HG03469 (cell line): ENCODE measurements around the gene CEP131.

Source experiments
- ATAC-seq: cut with Tn5 transposase; IDR thresholded peaks from one replicate; pipeline ENCODE4 v1.9.1; 2021; ENCODE audit warnings: mild to moderate bottlenecking, moderate library complexity, moderate number of reproducible peaks; ENCODE audit not compliant: unreplicated experiment

The CEP131 gene

DNA sequence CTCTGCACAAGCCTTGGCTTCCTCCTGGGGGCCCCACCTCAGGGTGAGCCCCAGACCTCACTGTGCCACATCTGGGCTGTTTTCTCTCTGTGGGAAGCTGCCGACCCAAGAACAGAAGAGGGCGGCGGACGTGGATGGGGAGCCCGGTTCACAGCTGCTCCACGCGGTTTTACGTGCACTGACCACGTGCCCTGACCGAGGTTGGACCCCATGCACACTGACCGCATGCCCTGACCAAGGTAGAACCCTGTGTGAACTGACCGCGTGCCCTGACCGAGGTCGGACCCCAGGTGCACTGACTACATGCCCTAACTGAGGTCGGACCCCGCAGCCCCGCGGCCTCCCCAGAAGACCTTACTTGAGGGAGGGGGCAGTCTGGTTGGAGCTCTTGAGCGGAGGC is 19.6 kb downstream of the CEP131 start:
- no peak for ATAC-seq

GRCh38 chr17:81202318-81202717 is 20.4 kb downstream of the CEP131 start:
- no peak for ATAC-seq

DNA sequence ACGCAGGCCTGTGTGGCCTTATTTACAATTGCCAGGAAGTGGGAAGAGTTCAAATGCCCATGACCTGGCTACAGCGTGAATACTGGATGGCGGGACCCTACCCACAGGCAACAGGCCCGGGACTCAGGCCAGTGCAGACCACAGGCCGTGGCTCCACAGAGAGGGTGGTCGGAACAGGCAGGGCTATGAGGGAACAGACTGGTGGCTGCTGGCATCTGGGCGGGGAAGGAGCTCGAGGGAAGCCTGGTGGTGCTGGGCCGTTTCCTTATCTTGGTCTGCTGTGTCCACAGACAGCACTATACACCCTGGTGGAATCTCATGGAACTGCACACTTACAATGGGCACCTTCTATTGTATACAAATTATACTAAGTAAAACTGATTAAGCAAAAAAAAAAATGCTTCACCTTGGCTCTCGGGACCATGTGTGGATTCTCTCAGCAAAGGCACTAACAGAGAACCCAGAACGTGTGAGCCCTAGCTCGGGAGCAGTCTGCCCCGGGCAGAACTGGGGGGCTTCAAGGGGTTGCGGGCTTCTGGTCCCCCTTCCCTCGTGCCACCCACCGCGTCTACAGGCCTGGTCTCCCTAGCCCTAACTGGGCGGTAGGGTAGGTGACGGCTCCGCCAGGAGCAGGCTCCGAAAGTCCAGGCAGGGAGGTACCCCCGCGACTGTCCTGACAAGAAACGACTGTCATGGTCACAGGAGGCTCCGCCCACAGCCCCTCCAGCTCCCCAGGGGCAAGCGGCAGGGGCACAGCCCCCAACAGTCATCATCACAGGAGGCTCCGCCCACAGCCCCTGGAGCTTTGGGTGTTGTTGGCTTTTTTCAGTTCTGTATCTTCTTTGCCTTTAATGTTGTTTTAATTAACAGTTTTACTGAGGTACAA is 21.8 kb downstream of the CEP131 start:
- no peak for ATAC-seq

DNA sequence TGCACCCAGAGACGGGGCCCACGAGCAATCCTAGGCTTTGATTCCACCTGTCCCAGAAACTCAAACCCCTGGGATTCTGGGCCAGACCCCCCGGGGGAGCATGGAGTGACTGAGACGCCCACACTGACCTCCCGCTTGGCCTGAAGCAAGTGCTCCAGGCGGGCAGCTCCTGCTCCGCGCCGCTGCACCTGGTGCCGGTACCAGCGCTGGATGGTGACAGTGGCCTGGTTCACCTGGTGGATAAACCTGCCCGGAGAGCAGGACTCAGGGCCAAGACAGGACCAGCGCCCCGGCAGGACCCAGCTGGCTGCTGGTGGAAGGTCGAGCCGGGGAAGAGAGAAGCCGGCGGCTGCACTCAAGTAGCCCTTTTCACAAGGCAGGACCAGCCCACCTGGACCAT is 22.6 kb downstream of the CEP131 start:
- no peak for ATAC-seq

DNA sequence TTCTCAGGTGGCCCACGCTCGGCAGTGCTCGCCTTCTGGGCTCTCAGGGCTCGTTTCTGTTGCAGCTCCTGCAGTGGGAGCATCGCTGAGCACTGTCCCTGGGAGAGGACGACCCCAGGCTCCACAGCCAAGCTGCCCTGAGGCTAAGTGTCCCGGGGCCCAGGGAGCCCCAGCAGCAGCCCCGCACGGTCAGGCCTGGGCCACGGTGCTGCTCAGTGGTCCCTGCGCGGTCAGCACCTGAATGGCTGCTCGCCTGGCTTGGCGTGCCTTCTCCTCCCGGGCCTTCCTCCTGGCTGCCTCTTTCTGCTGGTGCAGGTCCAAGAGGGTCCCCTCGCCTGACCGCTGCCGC is 23.3 kb downstream of the CEP131 start:
- ATAC-seq, result no peak

DNA sequence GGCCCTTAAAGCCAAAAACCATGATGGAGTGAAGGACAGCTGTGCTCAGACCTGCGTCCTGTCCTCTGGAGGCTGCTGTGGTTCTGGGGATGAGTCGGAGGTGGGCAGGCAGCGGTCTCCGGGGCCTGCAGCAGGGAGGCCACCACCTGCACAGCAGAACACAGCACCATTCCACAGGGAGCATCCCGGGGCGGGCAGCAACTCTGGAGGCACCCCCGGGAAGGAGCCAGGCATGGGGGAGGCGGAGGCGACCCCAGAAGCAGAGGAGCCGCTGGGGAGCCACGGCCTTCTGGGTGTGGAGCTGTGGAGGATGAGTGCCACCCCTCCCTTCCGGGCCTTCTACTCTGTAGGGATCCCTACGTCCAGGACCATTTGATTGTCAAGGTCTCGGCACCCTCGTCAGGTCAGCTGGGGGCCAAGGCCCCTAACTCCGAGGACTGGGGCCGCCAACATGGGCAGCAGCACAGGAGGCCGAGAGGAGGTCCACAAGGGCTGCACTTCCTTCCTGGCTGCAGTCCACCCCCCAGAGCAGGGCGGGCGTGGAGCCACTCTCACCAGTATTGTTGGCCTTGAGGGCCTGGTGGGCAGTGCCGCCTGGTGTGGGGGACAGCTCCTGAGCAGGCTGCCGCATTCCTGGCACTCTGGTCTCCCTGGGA is 23.8 kb downstream of the CEP131 start:
- ATAC-seq, result no peak

DNA sequence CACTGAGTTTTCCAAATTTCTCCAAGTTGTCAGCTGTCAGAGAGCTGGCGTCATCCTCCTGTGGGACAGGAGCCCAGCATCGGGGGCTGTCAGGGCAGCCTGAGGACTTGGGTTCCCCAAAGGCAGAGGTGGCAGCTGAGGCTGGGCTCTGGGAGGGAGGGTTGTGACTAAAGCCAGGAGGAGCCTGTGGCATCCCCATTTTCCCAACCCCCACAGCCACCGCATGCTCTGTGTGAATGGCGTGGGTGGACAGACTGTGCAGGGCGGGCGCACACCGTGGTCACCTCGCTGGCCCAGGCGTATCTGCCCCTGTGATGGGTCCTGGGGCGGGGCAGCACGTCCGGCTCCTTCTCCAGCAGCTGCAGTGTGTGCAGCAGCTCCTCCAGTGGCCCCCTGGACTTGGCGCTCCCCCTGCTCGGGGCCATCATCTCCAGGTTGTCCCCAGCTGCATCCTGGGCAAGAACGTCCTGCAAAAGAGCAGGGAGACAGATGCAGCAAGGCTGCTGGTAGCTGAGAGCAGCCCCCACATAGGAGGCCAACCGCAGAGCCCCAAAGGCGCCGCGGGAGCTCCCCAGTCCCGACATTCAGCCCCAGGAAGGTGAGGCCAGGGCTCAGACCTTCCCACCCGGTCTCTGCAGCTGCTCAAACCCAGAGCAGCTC is 24.8 kb downstream of the CEP131 start:
- no peak for ATAC-seq

DNA sequence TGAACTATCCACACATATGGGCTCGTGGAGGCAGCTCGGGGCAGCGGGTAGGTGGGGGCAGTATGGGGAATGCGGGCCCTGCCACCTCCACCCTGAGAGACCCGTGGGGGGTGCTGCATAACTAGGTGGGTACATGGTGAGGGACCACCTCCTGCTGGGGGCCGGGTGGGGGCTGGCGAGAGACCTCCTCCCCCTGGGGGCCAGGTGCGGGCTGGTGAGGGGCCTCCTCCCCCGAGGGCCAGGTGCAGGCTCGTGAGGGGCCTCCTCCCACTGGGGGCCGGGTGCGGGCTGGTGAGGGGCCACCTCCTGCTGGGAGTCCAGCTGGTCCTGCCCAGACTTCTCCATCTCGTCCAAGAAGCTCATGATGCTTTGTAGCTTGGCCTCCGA is 25.4 kb downstream of the CEP131 start:
- ATAC-seq, result no peak

DNA sequence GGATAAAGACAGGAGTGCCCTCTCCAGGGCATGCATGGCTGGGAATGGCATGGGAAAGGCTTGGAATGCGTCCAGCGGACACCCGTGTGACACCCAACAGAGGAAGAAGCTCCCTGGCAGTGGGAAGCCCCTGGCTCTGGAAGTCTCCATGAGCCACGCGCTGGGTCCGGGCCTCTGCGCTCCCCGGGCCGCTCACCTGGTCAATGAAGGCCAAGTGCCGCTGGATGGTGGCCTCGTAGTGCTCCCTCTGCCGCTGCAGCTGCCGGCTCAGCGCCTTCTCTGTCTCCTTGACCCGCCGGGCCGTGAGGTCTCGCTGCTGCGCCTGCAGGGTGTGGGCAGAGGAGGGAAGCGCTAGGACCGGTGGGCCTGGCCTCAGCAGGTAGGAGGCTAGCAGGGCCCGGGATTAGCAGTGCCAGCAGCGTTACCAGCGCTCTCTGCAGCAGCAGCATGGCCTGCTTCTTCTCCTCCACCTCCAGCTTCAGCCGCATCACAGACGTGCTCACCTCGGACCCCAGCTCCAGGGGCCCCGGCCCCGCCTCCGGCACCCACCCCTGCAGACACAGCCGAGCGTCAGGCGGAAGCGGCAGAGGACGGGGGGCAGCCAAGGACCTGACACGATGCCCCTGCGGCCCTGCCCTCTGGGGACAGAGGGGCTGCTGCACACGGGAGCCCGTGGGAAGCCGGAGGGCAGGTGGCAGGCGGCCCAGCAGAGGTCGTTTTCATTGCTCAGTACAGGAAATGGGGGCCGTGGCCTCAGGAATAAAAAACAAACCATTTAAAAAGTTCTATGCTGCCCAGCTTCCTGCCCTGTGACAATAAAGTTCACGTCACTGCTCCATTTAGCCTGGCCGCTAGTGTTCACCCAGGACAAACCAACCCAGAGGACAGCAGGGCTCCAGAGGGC is 26.0 kb downstream of the CEP131 start:
- no peak for ATAC-seq

- ATAC-seq, result no peak
These were observed 26.7 kb downstream of the CEP131 start for GRCh38 chr17:81195941-81196495.

DNA sequence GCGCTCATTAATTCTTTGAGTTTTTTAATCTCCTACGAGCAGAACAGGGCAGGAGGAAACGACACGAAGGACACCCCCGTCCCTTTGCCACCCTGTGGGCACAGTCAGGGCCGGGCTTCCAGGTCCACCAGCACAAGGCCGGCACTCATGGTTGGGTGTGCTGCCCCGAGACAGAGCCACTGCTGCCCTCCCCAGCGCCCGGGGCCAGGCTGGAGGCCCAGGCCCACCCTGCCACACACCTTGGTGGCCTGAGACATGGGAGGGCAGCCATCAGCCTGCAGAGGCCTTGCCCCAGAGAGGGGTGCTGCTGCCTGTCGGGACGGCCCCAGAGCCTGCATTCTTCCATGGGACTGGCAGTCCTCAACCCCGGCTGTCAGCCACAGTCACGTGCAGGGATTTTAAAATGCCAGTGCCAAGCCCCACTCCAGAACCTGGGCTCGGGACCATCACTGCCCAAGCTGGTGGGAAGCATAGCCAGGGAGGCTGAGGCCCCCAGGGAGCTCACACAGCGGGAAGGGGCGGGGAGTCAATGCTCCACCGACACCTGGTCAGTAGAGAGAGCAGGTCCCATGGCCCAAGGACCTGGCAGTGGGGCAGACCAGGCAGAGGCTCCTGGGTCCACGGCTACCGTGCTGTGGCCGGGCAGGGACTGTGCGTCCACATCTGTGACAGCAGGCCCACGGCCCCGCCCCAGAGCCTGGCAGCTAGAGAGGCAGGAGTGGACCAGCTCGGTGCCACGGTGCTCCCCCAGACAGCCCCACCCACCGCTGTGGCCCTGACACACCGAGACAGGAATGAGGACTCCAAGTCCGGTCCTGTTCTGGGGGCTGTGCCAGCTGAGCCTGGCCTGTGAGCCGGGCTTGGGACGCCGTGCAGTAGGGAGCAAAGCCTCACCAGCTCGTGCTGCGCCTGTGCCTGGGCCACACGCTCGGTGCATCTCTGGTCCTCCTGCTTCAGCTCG is 27.5 kb downstream of the CEP131 start:
- ATAC-seq, result no peak

- no peak for ATAC-seq
These were observed 28.5 kb downstream of the CEP131 start for GRCh38 chr17:81194225-81194760.

DNA sequence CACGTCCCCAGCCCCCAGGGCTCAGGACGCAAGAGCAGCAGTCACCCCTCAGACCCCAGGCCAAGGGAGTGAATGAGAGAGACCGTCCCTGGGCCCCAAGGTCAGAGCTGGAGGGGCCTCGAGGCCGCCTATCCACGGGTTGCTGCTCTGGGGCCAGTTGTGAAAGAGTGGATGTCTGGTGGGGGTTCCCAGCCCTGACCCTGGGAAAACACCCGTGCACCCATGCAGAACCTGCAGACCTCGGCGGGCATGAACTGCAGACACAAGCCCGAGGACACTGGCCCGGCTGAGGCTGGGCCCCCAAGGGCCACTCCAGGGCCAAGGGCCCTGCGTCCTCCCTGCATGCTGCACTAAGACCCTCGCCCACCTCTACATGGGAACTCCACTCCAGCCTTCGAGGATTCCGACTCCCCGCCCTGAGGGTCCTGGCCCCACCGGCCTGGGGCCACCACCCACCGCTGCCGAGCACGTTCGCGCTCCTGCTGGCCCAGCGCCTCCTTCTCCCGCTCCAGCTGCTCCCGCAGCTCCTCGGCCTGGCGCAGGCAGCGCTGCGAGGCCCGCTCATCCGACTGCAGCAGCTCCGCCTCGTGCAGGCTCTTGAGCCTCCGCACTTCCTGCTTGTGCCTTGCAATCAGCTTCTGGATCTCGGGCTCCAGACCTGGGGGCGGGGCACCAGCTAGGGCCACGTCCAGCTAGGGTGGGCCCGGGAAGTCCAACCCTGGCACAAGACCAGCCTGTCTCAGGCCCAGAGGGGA is 29.1 kb downstream of the CEP131 start:
- ATAC-seq, result no peak

GRCh38 chr17:81193051-81193410 is 29.7 kb downstream of the CEP131 start:
- ATAC-seq, result no peak

GRCh38 chr17:81192386-81193050 is 30.2 kb downstream of the CEP131 start:
- ATAC-seq, result no peak

GRCh38 chr17:81191646-81192045 is 31.1 kb downstream of the CEP131 start:
- no peak for ATAC-seq

GRCh38 chr17:81191116-81191515 is 31.6 kb downstream of the CEP131 start:
- no peak for ATAC-seq

GRCh38 chr17:81190591-81190990 is 32.2 kb downstream of the CEP131 start:
- ATAC-seq, result no peak
